GM23338 (cell line): ENCODE results near the gene SV2C. TPM values are rescaled to one million over a fixed set of nuclear protein-coding genes. Genes with fewer than 3 reads are reported as not detected.

Source experiments
- CREB1 ChIP-seq: fragments of 250-450 bp; sonication (Bioruptor Pico); IDR thresholded peaks from 2 replicates; pipeline ENCODE4 v1.5.0; 2020; ENCODE audit warnings: low read depth, mild to moderate bottlenecking, moderate library complexity
- ETS1 ChIP-seq: IDR thresholded peaks from 2 replicates; pipeline ENCODE4 v1.6.1; 2016; ENCODE audit warnings: antibody characterized with exemption
- NANOG ChIP-seq: IDR thresholded peaks from 2 replicates; pipeline ENCODE4 v1.6.1; 2016; ENCODE audit warnings: antibody characterized with exemption, borderline replicate concordance
- REST ChIP-seq: IDR thresholded peaks from one replicate; pipeline ENCODE4 v1.6.1; 2018; ENCODE audit warnings: antibody characterized with exemption; ENCODE audit not compliant: unreplicated experiment
- STAT1 ChIP-seq: IDR thresholded peaks from one replicate; pipeline ENCODE4 v1.6.1; 2016; ENCODE audit warnings: antibody characterized with exemption; ENCODE audit not compliant: unreplicated experiment
- ZNF114 ChIP-seq: fragments of 250-450 bp; sonication (Bioruptor Pico); IDR thresholded peaks from 2 replicates; pipeline ENCODE4 v1.5.0; 2020; ENCODE audit warnings: mild to moderate bottlenecking, moderate library complexity
- ZNF331 ChIP-seq: fragments of 250-450 bp; sonication (Bioruptor Pico); IDR thresholded peaks from 2 replicates; pipeline ENCODE4 v1.5.0; 2020; ENCODE audit warnings: low read depth, mild to moderate bottlenecking, moderate library complexity
- ZNF462 ChIP-seq: fragments of 250-450 bp; sonication (Bioruptor Pico); IDR thresholded peaks from 2 replicates; pipeline ENCODE4 v1.5.0; 2020; ENCODE audit warnings: mild to moderate bottlenecking, moderate library complexity
- polyA plus RNA-seq: library from polyadenylated mRNA; unstranded; fragments of >200 nt; fragmentation: Nextera tagmentation; extraction: Ambion mirVana; gene quantifications from 2 replicates; pipeline ENCODE4 v1.2.1, GENCODE V29; 2016
- total RNA-seq: library from RNA; depleted of rRNA; stranded (reverse); fragments of >200 nt; shearing (Covaris generic); gene quantifications from 2 replicates; pipeline ENCODE4 v1.2.3, GENCODE V29; 2014

The SV2C gene
- total and polyA plus RNA-seq, 2 experiments from 2014 or later = 0.05 to 0.07 TPM

GRCh38 chr5:76365561-76365960 lies 282.4 kb downstream of the SV2C start (continued):
- TF ChIP-seq ZNF462 (CRISPR knock-in tag) (no peak), REST (no peak), ETS1 (no peak), NANOG (no peak), ZNF331 (CRISPR knock-in tag) (no peak), ZNF114 (CRISPR knock-in tag) (no peak), CREB1 (CRISPR knock-in tag) (no peak), STAT1 (no peak)
